ENCODE measurements around the gene P4HA1.
"Not testable (repeated sequence)": the region's sequence is repeated elsewhere in the genome, so short reads cannot be mapped to it uniquely, and the experiment has no call there.

DNA sequence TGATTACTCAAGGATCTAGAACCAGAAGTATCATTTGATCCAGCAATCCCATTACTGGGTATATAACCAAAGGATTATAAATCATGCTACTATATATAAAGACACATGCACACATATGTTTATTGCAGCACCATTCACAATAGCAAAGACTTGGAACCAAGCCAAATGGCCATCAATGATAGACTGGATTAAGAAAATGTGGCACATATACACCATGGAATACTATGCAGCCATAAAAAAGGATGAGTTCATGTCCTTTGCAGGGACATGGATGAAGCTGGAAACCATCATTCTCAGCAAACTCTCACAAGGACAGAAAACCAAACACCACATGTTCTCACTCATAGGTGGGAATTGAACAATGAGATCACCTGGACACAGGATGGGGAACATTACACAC is 101.2 kb downstream of the P4HA1 start:
- TF ChIP-seq YY1 (IDR thresholded peaks at IDR 0.05; ENCODE audit: insufficient read depth, insufficient read length); SUZ12 (IDR thresholded peaks at IDR 0.05; ENCODE audit: extremely low read depth, insufficient read depth, insufficient read length); ZNF274 (IDR thresholded peaks at IDR 0.05; ENCODE audit: low read depth, low read length): not testable (repeated sequence)
